Sciatic nerve (tissue), 2 donors: ENCODE measurements around the gene TIGD7. TPM values are rescaled to one million over a fixed set of nuclear protein-coding genes. Genes with fewer than 3 reads are reported as not detected.
A peak's percentile ranks its signal among the peaks of the same experiment; 100 is the strongest.
"Not testable (repeated sequence)": the region's sequence is repeated elsewhere in the genome, so short reads cannot be mapped to it uniquely, and the experiment has no call there.

Experiments
- ATAC-seq: fragments of 200-7000 bp; cut with Tn5 transposase; one replicate; pipeline ENCODE4 v1.9.1; 2020; ENCODE audit warnings: mild to moderate bottlenecking, moderate library complexity
- DNase-seq: peaks from one replicate; pipeline ENCODE4 v3.0.0-alpha.2; 2020; ENCODE audit warnings: low spot score
- intact Hi-C: fragments of 100-400 bp; cut with DNase I; formaldehyde crosslinking; loops from one replicate; pipeline ENCODE4 v1.14.2; 2022
- total RNA-seq: library from RNA; stranded (reverse); fragmentation: NEBNext Ultra II Directional; extraction: Animal tissue kit (Norgen Biotek cat#: 25700); gene quantifications from one replicate; pipeline ENCODE4 v1.2.1, GENCODE V29; 2021
- donor health status: DM: no; HTN: no; CAD: no.
- donor health status: DM: no; HTN: no; CAD: no.

The TIGD7 gene
- total RNA-seq, 1 donor from 2014 or later, result 9.9 TPM

DNA sequence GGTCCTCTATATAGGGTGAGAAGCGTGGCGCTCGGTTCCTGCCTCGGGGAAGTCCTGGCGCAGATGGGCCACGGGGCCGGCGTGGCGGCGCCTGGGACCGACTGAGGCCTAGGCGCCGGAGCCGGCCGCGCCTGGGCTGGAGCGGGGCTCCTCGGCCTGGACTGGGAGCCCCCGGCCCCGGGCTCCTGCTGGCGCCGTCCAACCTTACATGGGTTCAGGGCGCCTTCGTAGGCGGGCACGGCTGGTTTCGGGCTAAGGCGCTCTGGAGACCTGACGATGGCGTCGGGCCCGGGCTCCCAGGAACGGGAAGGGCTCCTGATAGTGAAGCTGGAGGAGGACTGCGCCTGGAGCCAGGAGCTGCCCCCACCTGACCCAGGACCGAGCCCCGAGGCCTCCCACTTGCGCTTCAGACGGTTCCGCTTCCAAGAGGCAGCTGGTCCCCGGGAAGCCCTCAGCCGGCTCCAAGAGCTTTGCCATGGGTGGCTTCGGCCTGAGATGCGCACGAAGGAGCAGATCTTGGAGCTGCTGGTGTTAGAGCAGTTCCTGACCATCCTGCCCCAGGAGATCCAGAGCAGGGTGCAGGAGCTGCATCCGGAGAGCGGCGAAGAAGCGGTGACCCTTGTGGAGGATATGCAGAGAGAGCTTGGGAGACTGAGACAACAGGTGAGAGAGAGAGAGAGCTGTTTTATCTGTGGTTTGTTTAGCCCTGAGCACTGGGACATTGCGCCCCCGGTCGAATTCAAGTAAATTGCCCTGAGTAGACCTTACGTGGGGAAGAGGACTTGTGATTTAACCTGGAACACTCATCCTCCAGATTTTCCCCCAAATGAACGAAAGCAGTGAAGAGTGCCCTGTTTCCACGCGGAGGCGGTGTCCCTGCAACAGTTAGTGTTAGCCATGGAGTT, 21.4 kb downstream of the TIGD7 start:
- DNase-seq (peak; percentile 65), ATAC-seq (no peak)
- intact Hi-C loops, result loop anchor here (2.0 kb wide), 1 partner anchor 19 kb away; no protein-coding TSS in a partner anchor

DNA sequence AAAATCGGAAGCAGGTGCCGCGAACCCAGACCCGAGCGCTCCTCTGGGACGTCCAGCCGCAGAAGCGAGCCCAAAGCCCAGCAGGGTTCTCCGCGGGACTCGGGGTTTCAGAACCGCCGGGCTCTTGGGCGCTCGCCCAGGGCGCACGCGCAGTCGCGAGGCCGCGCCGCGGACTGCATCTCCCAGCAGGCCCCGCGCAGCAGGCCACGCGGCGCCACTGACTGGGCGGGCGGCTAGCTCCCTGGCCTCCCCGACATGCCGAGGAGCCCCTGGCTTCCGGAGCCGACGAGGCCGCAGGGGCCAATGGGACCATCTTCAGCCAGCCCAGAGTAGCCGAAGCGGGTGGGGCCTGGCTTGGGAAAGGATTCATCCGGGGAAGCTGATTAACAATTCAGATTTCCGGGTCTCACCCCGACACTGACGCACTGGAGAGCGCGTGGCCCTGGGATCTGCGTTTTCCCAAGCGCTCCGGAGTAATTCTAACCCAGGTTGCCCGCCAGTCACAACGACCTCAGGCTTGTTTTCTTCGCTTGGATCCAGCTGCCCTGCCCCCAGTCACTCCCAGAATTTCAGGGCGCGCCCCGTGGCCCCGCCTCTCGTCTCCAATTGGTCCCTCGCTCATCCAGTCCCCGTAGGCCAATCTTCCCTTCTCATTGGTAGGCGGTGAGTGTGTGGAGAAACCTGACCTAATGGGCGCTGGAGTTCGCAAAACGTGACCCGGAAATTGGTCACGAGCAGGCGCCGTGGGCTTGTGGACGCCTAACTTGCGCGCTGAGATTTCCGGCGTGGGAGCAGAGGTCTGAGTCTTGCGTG, 22.3 kb downstream of the TIGD7 start, which contains the start of gene ZNF263:
Gene ZNF263 (plus strand): TSS at position 762 of the 813 bp plus-strand sequence. CDS start 328 bp downstream, outside the sequence.
- ATAC-seq, result peak; percentile 98
- intact Hi-C loops, result loop anchor here (2.0 kb wide), 1 partner anchor 18 kb away; no protein-coding TSS in a partner anchor
- peak; percentile 97 for DNase-seq

DNA sequence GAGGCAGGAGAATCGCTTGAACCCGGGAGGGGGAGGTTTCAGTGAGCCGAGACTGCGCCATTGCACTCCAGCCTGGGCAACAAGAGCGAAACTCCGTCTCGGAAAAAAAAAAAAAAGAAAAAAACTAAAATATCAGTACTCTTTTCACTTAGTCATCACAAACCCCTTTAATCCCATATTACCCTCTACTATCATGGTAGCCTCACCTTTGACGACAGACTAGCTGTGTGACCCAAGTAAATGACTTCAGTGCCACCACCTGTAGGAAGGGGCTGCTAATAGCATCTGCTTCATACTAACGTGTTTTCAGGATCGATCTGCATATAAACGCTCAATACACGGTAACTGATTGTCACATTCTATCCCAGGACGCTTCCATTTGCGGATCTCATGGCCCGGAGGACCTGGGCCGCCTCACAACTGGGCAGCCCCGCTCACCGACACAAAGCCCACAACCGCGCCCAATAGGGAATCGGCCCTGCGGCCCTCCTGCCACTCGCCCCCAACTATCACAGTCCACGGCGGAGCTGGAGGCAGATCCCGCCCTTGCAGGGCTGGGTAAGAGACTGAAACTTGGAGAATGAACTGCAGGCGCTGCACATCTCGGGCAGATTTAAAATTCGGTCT, 23.0 kb downstream of the TIGD7 start:
- DNase-seq, result no peak
- ATAC-seq, result peak; percentile 2

DNA sequence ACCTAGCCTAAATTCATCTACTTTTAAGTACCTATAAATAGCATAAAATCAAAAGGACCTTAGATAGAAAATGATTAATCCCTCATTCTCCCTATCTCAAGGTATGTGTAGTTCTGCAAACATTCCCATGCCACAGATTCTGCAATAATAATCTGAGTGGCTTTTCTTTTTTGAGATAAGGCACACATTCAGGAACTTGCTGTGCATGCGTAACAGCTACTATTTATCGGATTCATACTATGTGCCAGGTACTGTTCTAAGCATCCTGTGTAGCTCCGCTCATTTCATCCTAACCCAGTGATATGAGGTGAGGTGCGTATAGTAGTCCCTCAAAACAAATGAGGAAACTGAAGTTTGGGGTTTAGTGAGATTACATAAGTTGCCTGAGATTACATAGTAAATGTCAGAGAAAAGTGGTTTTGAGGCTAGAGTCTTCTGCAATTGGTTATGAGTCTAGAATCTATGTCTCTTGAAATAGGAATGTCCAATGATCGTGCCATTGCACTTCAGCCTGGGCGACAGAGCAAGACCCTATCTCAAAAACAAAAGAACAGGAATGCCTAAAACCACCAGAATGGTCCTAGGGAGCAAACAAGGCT, 23.9 kb downstream of the TIGD7 start:
- DNase-seq (no peak), ATAC-seq (no peak)
- intact Hi-C loops, result no loop called here

More for the DNA sequence above, 23.0 kb downstream of the TIGD7 start:
- intact Hi-C loops, result loop anchor here (2.0 kb wide), 1 partner anchor 17 kb away; no protein-coding TSS in a partner anchor

DNA sequence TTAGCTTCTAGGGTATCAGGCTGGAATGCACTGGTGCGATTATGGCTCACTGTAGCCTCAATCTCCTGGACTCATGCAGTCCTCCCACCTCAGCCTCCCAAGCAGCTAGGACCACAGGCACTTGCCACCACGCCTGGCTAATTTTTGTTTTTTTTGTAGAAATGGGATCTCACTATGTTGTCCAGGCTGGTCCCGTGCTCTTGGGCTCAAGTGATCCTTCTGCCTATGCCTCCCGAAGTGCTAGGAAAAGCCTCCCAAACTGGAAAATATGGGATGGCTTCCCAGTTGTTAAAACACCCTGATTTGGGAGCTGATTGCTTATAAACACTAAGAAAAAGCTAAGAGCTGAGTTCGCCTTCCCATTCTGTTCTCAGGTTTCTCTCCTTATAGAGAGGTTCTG, 28.6 kb downstream of the TIGD7 start:
- intact Hi-C loops, result no loop called here
- ATAC-seq, result no peak

DNA sequence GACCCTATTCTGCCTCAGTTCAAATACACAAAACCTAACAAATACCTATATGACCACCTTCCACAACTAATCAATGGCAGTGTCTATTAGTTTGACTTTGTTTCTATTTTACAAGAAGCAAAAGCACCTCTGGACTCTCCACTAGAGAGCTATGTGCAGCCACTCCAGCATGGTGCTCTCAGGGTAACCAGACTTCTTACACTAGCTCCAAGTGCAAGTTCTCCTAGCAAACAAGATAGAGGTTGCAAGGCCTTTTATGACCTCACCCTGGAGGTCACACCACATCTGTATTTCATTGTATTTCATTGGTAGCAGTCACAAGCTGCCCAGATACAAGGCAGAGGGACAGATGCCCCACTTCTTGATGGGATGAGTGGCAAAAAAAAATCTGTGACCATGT, 30.3 kb downstream of the TIGD7 start:
- ATAC-seq (no peak), DNase-seq (no peak)
- intact Hi-C loops, result no loop called here

More for the DNA sequence above, 28.6 kb downstream of the TIGD7 start:
- no peak for DNase-seq

DNA sequence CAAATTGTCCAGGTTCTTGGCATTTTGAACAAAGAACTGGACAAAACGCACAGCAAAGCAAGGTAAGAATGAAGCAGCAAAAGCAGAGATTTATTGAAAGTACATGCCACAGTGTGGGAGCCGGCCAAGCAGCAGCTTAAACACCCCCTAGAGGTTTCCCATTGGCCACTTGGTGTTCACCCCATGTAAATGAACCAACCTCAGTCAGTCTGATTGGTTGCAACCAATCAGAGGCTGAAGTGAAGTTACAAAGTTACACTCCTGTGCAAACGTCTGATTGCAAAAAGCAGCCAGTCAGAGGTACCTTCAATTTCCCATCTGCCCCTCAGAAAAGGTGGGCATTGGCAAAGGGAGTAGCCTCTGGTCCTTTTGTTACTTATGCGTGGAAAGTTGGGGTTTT, 30.7 kb downstream of the TIGD7 start:
- ATAC-seq, result no peak
- intact Hi-C loops, result no loop called here
- no peak for DNase-seq

DNA sequence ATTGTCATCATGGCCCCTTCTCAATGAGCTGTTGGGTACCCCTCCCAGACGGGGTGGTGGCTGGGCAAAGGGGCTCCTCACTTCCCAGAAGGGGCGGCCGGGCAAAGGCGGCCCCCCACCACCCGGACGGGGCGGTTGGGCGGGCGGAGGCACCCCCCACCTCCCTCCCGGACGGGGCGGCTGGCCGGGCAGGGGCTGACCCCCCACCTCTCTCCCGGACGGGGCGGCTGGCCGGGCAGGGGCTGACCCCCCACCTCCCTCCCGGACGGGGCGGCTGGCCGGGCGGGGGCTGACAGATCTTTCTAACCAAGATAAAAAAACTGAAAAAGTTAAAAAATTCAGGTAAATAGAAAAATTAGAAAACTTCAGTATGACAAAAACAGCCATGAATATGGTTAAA, 33.9 kb downstream of the TIGD7 start:
- intact Hi-C loops, DNase-seq, ATAC-seq: not testable (repeated sequence)

DNA sequence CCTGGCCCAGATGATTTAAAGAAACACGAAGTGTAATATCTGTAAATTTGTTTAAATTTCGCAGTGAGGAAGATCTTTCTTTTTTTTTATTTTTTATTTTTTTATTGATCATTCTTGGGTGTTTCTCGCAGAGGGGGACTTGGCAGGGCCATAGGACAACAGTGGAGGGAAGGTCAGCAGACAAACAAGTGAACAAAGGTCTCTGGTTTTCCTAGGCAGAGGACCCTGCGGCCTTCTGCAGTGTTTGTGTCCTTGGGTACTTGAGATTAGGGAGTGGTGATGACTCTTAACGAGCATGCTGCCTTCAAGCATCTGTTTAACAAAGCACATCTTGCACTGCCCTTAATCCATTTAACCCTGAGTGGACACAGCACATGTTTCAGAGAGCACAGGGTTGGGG, 34.5 kb downstream of the TIGD7 start:
- ATAC-seq, DNase-seq, intact Hi-C loops: not testable (repeated sequence)

DNA sequence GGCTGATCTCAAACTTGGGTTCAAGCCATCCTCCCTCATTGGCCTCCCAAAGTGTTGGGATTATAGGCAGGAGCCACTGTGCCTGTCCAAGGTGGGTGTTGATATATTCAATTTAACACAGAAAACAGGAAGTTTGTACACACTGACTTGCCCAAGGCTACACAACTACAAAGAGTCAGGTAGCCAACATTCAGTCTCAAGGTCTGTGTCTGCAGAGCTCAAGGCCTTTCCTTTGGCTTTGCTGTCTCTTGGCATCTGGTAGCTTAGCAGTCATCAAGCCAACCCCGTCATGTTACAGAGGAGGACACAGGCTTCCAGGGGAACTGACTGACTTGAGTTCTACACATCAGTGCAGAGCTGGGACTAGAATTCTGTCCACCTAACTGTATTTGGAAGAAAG, 36.9 kb downstream of the TIGD7 start:
- intact Hi-C loops, result no loop called here
- no peak for DNase-seq
- ATAC-seq, result no peak

DNA sequence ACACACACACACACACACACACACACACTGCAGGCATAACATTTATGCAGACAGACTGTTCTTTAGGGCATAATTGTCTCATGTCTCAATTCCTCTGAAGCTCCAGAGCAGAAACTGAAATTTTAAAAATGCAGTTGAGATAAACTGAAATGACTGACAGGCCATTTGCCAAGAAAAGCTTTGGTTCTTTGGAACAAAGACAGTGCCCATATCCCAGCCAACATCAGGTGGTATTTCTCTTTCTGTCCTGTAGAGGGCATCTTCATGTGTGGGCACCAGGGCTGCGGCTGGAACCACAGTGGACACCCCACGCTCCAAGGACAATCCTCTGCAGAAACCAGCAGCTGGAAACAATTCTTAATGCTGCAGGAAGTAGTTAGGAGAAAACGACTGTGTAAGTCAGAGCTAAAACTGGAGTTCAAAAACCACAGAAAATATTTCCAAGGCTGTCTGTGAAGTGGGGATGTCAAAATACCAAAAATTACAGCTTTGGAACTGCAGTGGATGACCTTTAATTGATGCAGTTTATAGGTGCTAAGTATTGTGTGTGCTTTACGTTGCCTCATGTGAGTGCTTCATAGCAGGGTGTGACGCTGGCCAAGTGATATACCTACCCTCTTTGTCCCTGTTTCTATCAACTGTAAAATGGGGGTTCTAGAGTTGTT, 38.2 kb downstream of the TIGD7 start:
- no peak for ATAC-seq
- intact Hi-C loops, result no loop called here
- no peak for DNase-seq

DNA sequence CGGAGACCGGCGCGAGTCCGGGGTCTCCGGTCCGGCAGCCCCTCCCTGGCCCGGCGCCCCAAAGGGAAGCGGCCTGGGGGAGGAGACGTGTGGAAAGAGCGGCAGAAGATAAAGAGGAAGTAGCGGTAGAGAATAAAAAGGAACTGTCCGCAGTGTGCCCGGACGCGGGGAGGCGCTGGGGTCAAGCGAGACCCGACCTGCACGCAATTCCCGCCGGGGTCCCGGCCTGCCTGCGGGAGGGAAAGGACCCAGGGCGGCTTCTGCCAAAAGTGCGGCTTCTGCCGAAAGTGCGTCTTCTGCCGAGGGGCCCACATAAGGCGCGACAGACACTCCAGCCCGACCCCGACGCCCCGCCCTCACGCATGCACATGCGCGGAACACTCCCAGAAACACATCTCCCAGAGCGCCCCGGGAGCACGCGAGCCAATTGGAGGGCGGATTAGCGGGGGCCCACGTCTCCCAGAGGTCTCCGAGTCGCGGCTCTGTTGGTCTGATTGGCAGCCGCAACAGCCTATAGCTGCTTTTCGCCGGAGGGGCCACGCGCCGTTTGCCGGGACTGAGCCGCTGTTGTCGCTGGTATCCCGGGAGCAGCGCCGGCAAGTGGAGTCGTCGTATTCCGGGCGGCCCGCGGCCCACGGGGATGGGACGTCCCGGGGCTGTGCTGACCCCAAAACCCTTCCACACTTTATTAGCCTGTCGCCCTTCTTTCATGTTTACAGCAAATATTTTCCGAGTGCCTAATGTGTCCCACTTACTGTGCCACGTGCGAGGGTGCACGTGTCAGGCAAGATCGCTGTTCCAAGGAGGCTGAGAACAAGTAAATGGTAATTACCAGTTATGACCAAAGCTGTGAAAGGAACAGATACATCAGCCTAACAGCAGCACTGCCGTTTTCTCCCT, 40.8 kb downstream of the TIGD7 start:
- DNase-seq (peak; percentile 97), ATAC-seq (peak; percentile 96)
- intact Hi-C loops, result loop anchor here (2.0 kb wide), 1 partner anchor 18 kb away; the partner anchor contains the start of gene ZNF263

DNA sequence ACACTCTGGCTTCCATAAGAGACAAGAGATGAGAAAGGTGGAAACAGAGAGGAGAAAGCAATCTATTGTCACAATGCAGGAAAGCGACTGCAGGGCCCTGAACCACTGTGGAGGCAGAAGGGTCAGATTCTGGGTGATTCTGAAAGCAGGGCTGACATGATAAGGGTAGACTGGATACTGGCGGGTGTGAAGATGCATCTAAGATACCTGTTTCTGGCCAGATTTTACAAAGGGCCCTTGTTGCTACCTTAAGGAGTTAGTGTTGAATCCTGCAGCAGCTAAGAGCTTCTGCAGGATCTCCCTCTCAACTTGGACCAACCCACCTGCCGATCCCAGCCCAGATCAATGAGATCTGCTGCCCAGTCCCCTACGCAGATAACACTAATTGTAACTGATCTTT, 42.7 kb downstream of the TIGD7 start:
- ATAC-seq (no peak), DNase-seq (no peak)
- intact Hi-C loops, result no loop called here

DNA sequence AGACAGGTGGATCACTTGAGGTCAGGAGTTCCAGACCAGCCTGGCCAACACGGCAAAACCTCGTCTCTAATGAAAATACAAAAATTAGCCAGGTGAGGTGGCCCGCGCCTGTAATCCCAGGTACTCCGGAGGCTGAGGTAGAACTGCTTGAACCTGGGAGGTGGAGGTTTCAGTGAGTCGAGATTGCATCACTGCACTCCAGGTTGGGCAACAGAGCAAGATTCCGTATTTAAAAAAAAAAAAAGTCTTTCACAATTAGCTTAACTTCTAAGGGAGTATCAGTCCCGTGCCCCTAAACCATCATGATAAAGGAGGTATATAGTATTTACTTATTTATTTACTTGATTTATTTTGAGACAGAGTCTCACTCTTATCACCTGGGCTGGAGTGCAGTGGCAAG, 45.4 kb downstream of the TIGD7 start:
- ATAC-seq, result no peak
- intact Hi-C loops, result no loop called here
- no peak for DNase-seq

DNA sequence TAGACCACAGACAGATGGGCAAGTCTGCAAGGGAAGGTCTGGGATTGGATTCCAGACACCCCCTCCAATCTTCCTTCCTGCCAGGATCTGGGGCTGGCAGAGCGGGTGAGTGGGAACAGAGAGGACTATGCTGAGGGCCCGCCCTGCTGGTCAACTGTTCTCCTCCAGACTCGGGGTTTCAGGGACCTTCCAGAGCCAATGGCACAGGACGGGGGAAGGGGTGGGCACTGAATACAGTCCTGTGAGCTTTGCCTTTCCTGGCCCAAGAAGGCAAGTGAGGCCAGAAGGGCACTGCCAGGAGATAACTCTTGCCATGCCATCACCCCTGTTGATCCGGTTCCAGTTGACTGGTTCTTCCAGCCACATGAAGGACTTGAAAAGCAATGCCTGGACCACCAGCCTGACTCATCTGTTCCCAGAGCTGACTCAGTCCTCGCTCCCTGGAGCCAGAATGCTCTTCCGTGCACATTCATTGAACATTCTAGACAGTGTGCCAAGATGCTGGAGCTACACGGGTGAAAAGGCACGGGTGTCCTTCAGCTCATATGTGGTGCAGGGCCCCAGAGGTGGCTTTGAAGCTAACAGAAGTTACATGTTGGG, 48.3 kb downstream of the TIGD7 start:
- DNase-seq, result no peak
- intact Hi-C loops, result no loop called here
- ATAC-seq, result no peak

DNA sequence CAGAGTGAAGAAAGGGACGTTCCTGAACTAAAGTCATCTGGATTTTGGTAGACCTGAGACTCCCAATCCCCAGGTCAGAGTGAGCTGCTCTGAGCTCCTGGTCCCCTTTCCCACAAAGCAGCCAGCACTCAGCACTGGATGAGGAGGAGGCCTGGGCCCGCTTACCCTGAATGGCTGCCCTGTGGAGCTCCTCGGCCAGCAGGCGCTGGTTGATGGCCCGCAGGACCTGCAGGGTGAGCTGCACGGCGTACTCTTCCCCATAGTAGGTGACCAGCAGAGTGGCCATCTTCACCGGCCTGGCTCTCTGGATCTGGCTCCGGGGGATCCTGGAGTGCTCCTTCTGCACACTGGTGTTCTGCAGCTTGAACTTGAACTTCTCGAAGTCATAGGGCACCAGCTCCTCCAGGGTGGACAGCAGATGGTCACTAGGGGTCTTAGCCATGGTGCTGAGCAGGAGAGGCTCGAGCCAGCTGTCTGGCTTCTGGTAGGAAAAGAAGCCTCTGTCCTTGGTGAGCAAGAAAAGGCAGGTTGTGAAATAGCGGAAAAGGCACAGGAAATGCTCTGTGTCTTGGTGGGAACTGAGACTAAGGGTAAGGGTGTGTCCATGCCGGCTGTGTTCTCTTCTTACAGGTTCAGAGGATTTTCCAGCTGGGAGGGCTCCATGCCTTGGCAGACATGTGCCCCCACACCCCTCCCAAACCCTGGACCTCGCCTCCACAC, 48.9 kb downstream of the TIGD7 start, which contains the start of gene MEFV:
Gene MEFV (minus strand): TSS at position 488 of the 720 bp plus-strand sequence. CDS start 46 bp downstream, at position 442.
- peak; percentile 52 for ATAC-seq
- intact Hi-C loops, result no loop called here

More for the DNA sequence above, 48.9 kb downstream of the TIGD7 start, which contains the start of gene MEFV:
- DNase-seq, result no peak
